Sigmoid colon (tissue), 4 donors: ENCODE results near the gene FFAR4.

Experiments
- CTCF ChIP-seq, 4 experiments: fragments of 450-650 bp in 3 of 4; fragments of 200-600 bp in 1 of 4; IDR thresholded peaks; one replicate each; pipeline ENCODE4 v1.5.1; 2016 to 2019; ENCODE audit warnings: antibody characterized with exemption in 4 of 4, mild to moderate bottlenecking in 3 of 4, moderate library complexity in 2 of 4
- EP300 ChIP-seq, 4 donors: sonication (generic); formaldehyde crosslinking; IDR thresholded peaks; one replicate each; pipeline ENCODE4 v1.6.1; 2017; ENCODE audit warnings: antibody characterized with exemption in 4 of 4
- POLR2A ChIP-seq, 2 donors: fragments of 450-650 bp; IDR thresholded peaks; one replicate each; pipeline ENCODE4 v1.6.1; 2016; ENCODE audit warnings: antibody characterized with exemption in 2 of 2, mild to moderate bottlenecking in 2 of 2, moderate library complexity in 2 of 2
- POLR2AphosphoS5 ChIP-seq, 4 donors: sonication (generic); formaldehyde crosslinking; IDR thresholded peaks; one replicate each; pipeline ENCODE4 v1.6.1; 2017; ENCODE audit warnings: antibody characterized with exemption in 4 of 4

GRCh38 chr10:93554316-93554663, 12.2 kb upstream of the FFAR4 start:
- TF ChIP-seq POLR2A (IDR thresholded peaks at IDR 0.05) (no peak), CTCF (IDR thresholded peaks at IDR 0.05) (no peak), EP300 (IDR thresholded peaks at IDR 0.05) (no peak), POLR2AphosphoS5 (IDR thresholded peaks at IDR 0.05) (no peak)
